Peyer's patch (tissue), 4 donors: ENCODE measurements around the gene SCN5A. TPM values are rescaled to one million over a fixed set of nuclear protein-coding genes. Genes with fewer than 3 reads are reported as not detected.
A peak's percentile ranks its signal among the peaks of the same experiment; 100 is the strongest.

Experiments
- DNase-seq, 3 donors: peaks; one replicate each; pipeline ENCODE4 v3.0.0-alpha.2; 2017 to 2019
- H3K27ac ChIP-seq, 4 donors: fragments of 200-600 bp; sonication (generic); one replicate each; pipeline ENCODE4 v1.5.1; 2016 to 2019
- H3K27me3 ChIP-seq, 2 donors: fragments of 200-600 bp; sonication (generic); one replicate each; pipeline ENCODE4 v1.5.1; 2019
- H3K36me3 ChIP-seq, 3 donors: fragments of 200-600 bp; sonication (generic); one replicate each; pipeline ENCODE4 v1.5.1; 2016 to 2019
- H3K4me1 ChIP-seq, 4 donors: fragments of 200-600 bp; sonication (generic); one replicate each; pipeline ENCODE4 v1.5.1; 2016 to 2019
- H3K4me3 ChIP-seq, 4 donors: fragments of 200-600 bp; sonication (generic); 1 replicate in 3 of 4; 2 replicates in 1 of 4; pipeline ENCODE4 v1.5.1; 2016 to 2019; ENCODE audit warnings: mild to moderate bottlenecking in 1 of 4
- H3K9me3 ChIP-seq, 4 donors: fragments of 200-600 bp; sonication (generic); one replicate each; pipeline ENCODE4 v1.5.1; 2016 to 2019; ENCODE audit warnings: mild to moderate bottlenecking in 1 of 4
- POLR2A ChIP-seq, 2 donors: fragments of 450-650 bp; IDR thresholded peaks; one replicate each; pipeline ENCODE4 v1.5.1; 2017; ENCODE audit warnings: antibody characterized with exemption in 2 of 2, mild to moderate bottlenecking in 2 of 2, moderate library complexity in 2 of 2
- total RNA-seq, 4 donors: library from RNA; depleted of rRNA; stranded (reverse); fragments of >200 nt; gene quantifications; one replicate each; pipeline ENCODE4 v1.1.0, GENCODE V29; 2016
- TF ChIP-seq, protein P1 (sequence below), 6 experiments: fragments of 450-650 bp in 4 of 6; fragments of 200-600 bp in 2 of 6; sonication (generic) in 1 of 6; IDR thresholded peaks; one replicate each; pipeline ENCODE4 v1.5.1; 2017 to 2019; ENCODE audit warnings: antibody characterized with exemption in 6 of 6, mild to moderate bottlenecking in 3 of 6, moderate library complexity in 1 of 6

The SCN5A gene
- total RNA-seq, 4 donors from 2014 or later, result 0.13 TPM; not detected in 3

DNA sequence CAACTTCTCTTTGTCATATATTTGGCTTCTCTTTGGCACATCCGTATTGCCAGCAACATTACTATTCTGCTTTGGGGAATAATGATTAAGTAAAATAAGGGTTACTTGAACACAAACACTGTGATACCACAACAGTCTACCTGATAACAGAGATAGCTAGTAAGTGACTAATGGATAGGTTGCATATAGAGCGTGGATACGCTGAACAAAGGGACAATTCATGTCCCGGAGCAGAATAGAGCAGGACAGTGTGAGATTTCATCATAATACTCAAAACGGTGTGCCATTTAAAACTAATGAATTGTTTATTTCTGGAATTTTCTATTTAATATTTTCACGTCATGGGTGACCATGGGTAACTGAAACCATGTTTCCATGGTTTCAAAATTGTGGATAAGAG lies 54.1 kb downstream of the SCN5A start:
- Histone ChIP-seq H3K27me3 (no peaks in the 10 kb centered on the region), H3K9me3 (no peaks in the 10 kb centered on the region), H3K4me1 (no peaks in the 10 kb centered on the region), H3K4me3 (no peak overlapping the region), H3K27ac (no peak overlapping the region), H3K36me3 (no peaks in the 10 kb centered on the region)
- no peak for TF ChIP-seq POLR2A (IDR thresholded peaks at IDR 0.05)
- TF ChIP-seq, protein P1, sequence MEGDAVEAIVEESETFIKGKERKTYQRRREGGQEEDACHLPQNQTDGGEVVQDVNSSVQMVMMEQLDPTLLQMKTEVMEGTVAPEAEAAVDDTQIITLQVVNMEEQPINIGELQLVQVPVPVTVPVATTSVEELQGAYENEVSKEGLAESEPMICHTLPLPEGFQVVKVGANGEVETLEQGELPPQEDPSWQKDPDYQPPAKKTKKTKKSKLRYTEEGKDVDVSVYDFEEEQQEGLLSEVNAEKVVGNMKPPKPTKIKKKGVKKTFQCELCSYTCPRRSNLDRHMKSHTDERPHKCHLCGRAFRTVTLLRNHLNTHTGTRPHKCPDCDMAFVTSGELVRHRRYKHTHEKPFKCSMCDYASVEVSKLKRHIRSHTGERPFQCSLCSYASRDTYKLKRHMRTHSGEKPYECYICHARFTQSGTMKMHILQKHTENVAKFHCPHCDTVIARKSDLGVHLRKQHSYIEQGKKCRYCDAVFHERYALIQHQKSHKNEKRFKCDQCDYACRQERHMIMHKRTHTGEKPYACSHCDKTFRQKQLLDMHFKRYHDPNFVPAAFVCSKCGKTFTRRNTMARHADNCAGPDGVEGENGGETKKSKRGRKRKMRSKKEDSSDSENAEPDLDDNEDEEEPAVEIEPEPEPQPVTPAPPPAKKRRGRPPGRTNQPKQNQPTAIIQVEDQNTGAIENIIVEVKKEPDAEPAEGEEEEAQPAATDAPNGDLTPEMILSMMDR (IDR thresholded peaks at IDR 0.05), result no peak
- no peak for DNase-seq

DNA sequence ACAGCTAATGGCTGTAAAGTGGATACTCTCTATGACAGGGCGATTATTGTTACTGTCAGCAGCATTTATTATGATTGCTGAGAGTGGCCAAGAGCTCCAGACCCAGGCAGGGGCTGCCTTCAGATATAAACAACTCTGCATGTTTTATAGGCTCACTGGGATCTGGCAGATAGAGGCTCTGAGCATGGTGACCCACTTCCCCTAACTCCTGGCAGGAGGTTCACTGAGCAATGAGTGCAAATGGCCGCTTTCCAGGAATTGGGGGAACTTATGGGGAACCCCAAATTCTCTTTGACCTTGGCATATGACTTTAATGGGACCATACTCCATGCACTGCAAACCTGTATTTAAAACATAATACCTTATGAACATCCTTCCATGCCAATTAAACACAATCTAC lies 59.0 kb downstream of the SCN5A start:
- Histone ChIP-seq H3K27me3 (no peaks in the 10 kb centered on the region), H3K9me3 (no peaks in the 10 kb centered on the region), H3K4me1 (no peaks in the 10 kb centered on the region), H3K27ac (no peak overlapping the region), H3K4me3 (no peak overlapping the region), H3K36me3 (no peaks in the 10 kb centered on the region)
- TF ChIP-seq POLR2A (IDR thresholded peaks at IDR 0.05), result no peak
- TF ChIP-seq, protein P1 (IDR thresholded peaks at IDR 0.05), result no peak
- DNase-seq, result peak in 1 of 3 donors; percentile 13

DNA sequence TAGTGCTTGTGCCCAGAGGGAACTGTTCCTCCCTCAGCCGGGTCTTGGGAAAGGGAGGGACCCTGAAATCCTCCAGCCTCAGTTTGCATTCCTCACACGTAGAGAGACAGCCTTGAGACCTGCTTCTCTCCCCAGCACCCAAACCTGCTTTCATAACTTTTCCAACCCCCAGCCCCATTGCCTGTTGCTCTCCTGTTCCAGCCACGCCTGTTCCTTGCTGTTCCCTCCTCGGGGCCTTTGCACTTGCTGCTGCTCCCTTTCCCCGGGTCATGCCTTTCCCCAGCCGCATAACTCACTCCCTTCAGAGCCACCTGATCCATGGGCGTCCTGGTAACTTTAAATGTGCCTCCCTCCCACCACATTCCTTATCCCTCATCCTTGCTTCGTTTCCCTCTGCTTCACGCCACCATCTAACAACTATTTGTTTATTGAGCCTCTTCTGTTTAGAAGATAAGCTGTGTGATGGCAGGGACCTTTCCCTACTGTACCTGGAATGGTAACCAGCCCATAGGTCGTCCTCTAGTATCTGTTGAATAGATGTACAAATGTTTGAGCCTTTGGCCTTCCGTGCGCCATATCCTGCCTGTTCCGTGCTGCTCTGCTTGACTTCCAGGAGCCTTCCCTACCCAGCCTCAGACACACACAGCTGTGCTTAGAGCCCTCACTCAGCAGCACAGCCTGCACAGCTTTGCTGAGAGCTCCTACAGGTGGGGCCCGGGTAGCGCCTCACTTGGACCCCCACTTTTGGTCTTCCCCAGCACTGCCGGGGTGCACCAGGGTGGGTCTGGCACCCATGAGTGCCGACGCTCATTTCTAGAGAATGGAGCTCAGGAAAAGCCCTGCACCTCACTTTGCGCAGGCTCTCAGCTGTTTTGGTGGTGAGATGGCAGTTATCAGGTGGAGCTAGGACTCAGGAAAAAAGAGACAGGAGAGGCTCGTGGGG lies 60.2 kb downstream of the SCN5A start:
- TF ChIP-seq, protein P1 (IDR thresholded peaks at IDR 0.05), result no peak
- TF ChIP-seq POLR2A (IDR thresholded peaks at IDR 0.05), result no peak
- Histone ChIP-seq H3K9me3 (no peaks in the 10 kb centered on the region), H3K27me3 (no peaks in the 10 kb centered on the region), H3K27ac (no peak overlapping the region), H3K4me1 (no peaks in the 10 kb centered on the region), H3K4me3 (no peak overlapping the region), H3K36me3 (no peaks in the 10 kb centered on the region)
- peak in 2 of 3 donors; percentile 16 to 30 for DNase-seq

DNA sequence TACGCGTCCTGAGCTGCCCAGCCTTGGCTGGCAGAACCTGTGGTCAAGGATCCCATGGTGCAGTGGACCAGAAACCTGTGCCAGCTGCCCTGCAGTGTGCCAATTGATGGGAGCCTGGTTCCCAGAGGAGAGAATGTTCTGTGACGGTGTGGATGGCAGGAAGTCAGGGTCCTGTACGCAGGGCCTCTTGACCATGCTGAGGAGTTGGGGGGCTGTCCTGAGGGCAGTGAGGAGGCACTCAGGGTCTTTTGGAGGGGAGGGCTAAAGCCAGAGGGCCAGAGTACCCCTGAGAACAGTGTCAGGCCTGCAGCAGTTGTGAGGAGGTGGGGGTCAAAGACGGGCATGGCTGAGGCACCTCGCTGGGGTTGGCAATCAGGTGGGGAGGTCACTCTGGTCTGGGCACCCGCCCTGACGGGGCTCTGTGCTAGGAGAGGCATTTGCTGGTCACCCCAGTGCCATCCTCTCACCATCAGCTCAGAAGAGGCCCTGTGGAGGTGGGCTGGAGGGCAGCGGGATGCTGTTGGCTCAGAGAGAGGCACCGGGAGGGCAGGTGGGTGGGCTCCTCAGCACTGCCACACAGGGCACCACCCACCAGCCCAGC lies 61.0 kb downstream of the SCN5A start:
- TF ChIP-seq, protein P1 (IDR thresholded peaks at IDR 0.05), result no peak
- TF ChIP-seq POLR2A (IDR thresholded peaks at IDR 0.05), result no peak
- no peak overlapping the region for H3K4me3 ChIP-seq
- H3K27me3 ChIP-seq, result no peaks in the 10 kb centered on the region
- H3K9me3 ChIP-seq, result no peaks in the 10 kb centered on the region
- H3K4me1 ChIP-seq, result no peaks in the 10 kb centered on the region
- H3K27ac ChIP-seq, result no peak overlapping the region
- peak in 2 of 3 donors; percentile 15 to 42 for DNase-seq
- H3K36me3 ChIP-seq, result no peaks in the 10 kb centered on the region

DNA sequence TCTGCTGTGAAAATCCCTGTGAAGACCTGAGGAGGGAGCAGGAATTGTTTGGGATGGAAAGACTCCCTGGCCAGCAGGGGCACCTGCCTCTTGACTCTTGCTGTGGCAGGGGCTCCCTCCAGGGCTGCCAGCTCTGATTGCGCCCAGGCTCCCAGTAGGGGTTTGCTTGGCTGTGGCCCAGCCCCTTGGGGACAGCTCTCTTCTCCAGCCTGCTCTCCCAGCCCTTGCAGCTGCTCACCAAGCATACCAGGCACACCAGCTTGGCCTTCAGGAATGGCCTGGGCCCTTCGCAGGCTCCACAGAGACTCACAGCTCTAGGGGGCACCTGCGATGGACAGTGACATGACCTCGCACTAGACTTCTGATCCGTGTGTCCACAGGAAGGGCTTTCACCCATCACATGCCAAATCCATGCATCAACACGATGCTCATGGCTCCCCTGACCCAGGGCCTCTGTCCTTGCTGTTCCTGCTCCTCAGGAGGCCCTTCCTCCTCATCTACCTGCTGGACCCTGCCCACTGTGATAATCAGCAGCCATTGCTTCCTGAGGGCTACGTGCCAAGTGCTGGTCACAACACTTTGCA lies 61.8 kb downstream of the SCN5A start:
- H3K4me1 ChIP-seq, result no peaks in the 10 kb centered on the region
- H3K36me3 ChIP-seq, result no peaks in the 10 kb centered on the region
- no peak overlapping the region for H3K4me3 ChIP-seq
- DNase-seq, result peak in 2 of 3 donors; percentile 24 to 27
- H3K27me3 ChIP-seq, result no peaks in the 10 kb centered on the region
- no peak overlapping the region for H3K27ac ChIP-seq
- TF ChIP-seq, protein P1 (IDR thresholded peaks at IDR 0.05), result no peak
- no peak for TF ChIP-seq POLR2A (IDR thresholded peaks at IDR 0.05)
- no peaks in the 10 kb centered on the region for H3K9me3 ChIP-seq
